HepG2 (cell line): ENCODE measurements around the gene WDR54. TPM values are rescaled to one million over a fixed set of nuclear protein-coding genes. Genes with fewer than 3 reads are reported as not detected.
A peak's percentile ranks its signal among the peaks of the same experiment; 100 is the strongest.

Source experiments
- ARID4A ChIP-seq: sonication (generic); formaldehyde crosslinking; IDR thresholded peaks from 2 replicates; pipeline ENCODE4 v1.5.0; 2020; ENCODE audit warnings: mild to moderate bottlenecking, missing genetic modification reagents, borderline replicate concordance
- DR1 ChIP-seq: sonication (generic); formaldehyde crosslinking; IDR thresholded peaks from 2 replicates; pipeline ENCODE4 v1.8.0; 2021; ENCODE audit warnings: mild to moderate bottlenecking, missing genetic modification reagents, inconsistent platforms
- HNRNPLL ChIP-seq: fragments of 200-400 bp; formaldehyde crosslinking; IDR thresholded peaks from 2 replicates; pipeline ENCODE4 v1.6.1; 2017; ENCODE audit warnings: mild to moderate bottlenecking, low read depth, low read length; ENCODE audit not compliant: poor library complexity, severe bottlenecking
- HOXA3 ChIP-seq: sonication (generic); formaldehyde crosslinking; IDR thresholded peaks from 2 replicates; pipeline ENCODE4 v1.5.0; 2020; ENCODE audit warnings: missing genetic modification reagents
- JDP2 ChIP-seq: sonication (generic); formaldehyde crosslinking; IDR thresholded peaks from 2 replicates; pipeline ENCODE4 v1.8.1; 2022; ENCODE audit warnings: missing genetic modification reagents, borderline replicate concordance
- KDM5A ChIP-seq: fragments of 200-600 bp; sonication (generic); IDR thresholded peaks from 2 replicates; pipeline ENCODE4 v1.7.0; 2018; ENCODE audit warnings: antibody characterized with exemption, mild to moderate bottlenecking, low read length, borderline replicate concordance
- NCOA2 ChIP-seq: sonication (generic); formaldehyde crosslinking; IDR thresholded peaks from 2 replicates; pipeline ENCODE4 v1.8.0; 2022; ENCODE audit warnings: inconsistent platforms
- SRY ChIP-seq: sonication (generic); formaldehyde crosslinking; IDR thresholded peaks from 2 replicates; pipeline ENCODE4 v1.8.0; 2022; ENCODE audit warnings: mild to moderate bottlenecking, missing genetic modification reagents
- ZFAT ChIP-seq: sonication (generic); formaldehyde crosslinking; conservative IDR thresholded peaks from 2 replicates; pipeline ENCODE4 v1.8.1; 2023; ENCODE audit warnings: missing genetic modification reagents, inconsistent platforms
- ZFP36L1 ChIP-seq: sonication (generic); formaldehyde crosslinking; IDR thresholded peaks from 2 replicates; pipeline ENCODE4 v1.8.0; 2022; ENCODE audit warnings: mild to moderate bottlenecking, missing genetic modification reagents, moderate library complexity
- ZNF644 ChIP-seq: IDR thresholded peaks from 2 replicates; pipeline ENCODE4 v1.6.1; 2016; ENCODE audit warnings: low read depth
- polyA plus RNA-seq, 8 experiments: library from polyadenylated mRNA; depleted of rRNA in 3 of 8; stranded (reverse) in 7 of 8; unstranded in 1 of 8; fragments of >200 nt; fragmentation: Illumina TruSeq in 4 of 8; extraction: Trizol in 4 of 8; gene quantifications; 2 replicates each; pipeline versions ENCODE4 v1.2.1 to v1.2.3, GENCODE V29; 2011 to 2016; ENCODE audit warnings: low read depth in 4 of 8, missing spikeins in 1 of 8, mixed read lengths in 1 of 8; ENCODE audit not compliant: insufficient read depth in 1 of 8
- total RNA-seq, 5 experiments: library from RNA; depleted of rRNA; stranded (reverse); fragments of >200 nt; fragmentation: Illumina TruSeq; extraction: Trizol; gene quantifications; 2 replicates each; pipeline ENCODE4 v1.2.3, GENCODE V29; 2016; ENCODE audit warnings: low read depth in 1 of 5
- TF ChIP-seq, protein P1 (sequence below), 2 experiments: fragments of 450-650 bp in 1 of 2; sonication (generic) in 1 of 2; formaldehyde crosslinking in 1 of 2; IDR thresholded peaks; 2 replicates each; pipeline versions ENCODE4 v1.6.1 to v1.8.0; 2016 to 2022; ENCODE audit warnings: antibody characterized with exemption in 1 of 2, mild to moderate bottlenecking in 1 of 2, missing genetic modification reagents in 1 of 2
- TF ChIP-seq, protein P2 (sequence below): sonication (generic); formaldehyde crosslinking; IDR thresholded peaks from 2 replicates; pipeline ENCODE4 v1.9.0; 2021; ENCODE audit warnings: missing genetic modification reagents, borderline replicate concordance

Gene WDR54
- total and polyA plus RNA-seq, 2 of the 13 experiments (the other 11 are each of a cell fraction or from before 2014, with no cell fraction given) = 2.0 to 17.3 TPM

DNA sequence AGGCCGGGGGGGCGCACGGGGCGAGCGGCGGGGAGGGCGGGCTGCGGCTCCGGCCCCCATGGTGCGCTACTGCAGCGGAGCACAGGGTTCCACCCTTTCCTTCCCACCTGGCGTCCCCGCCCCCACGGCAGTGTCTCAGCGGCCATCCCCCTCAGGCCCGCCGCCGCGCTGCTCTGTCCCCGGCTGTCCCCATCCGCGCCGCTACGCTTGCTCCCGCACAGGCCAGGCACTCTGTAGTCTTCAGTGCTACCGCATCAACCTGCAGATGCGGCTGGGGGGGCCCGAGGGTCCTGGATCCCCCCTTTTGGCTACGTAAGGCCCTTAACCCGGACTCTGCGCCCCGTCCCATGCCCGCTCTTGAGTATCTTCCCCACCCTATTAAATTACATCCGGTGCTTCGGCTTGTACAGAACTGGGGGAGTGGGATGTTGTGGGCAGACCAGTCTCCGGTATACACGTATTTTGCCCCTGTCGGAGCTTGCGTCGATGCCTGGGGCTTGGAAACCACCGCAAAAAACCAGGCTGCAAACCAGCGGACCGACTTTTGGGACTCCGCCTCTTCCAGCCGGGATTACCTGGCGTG is 36.1 kb downstream of the WDR54 start (continued):
- no peak for TF ChIP-seq DR1 (CRISPR knock-in tag)
- TF ChIP-seq, protein P1, sequence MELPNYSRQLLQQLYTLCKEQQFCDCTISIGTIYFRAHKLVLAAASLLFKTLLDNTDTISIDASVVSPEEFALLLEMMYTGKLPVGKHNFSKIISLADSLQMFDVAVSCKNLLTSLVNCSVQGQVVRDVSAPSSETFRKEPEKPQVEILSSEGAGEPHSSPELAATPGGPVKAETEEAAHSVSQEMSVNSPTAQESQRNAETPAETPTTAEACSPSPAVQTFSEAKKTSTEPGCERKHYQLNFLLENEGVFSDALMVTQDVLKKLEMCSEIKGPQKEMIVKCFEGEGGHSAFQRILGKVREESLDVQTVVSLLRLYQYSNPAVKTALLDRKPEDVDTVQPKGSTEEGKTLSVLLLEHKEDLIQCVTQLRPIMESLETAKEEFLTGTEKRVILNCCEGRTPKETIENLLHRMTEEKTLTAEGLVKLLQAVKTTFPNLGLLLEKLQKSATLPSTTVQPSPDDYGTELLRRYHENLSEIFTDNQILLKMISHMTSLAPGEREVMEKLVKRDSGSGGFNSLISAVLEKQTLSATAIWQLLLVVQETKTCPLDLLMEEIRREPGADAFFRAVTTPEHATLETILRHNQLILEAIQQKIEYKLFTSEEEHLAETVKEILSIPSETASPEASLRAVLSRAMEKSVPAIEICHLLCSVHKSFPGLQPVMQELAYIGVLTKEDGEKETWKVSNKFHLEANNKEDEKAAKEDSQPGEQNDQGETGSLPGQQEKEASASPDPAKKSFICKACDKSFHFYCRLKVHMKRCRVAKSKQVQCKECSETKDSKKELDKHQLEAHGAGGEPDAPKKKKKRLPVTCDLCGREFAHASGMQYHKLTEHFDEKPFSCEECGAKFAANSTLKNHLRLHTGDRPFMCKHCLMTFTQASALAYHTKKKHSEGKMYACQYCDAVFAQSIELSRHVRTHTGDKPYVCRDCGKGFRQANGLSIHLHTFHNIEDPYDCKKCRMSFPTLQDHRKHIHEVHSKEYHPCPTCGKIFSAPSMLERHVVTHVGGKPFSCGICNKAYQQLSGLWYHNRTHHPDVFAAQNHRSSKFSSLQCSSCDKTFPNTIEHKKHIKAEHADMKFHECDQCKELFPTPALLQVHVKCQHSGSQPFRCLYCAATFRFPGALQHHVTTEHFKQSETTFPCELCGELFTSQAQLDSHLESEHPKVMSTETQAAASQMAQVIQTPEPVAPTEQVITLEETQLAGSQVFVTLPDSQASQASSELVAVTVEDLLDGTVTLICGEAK (IDR thresholded peaks at IDR 0.05) = no peak
- TF ChIP-seq, protein P1 (CRISPR knock-in tag; IDR thresholded peaks at IDR 0.05) = peak; percentile 63
- TF ChIP-seq, protein P2, sequence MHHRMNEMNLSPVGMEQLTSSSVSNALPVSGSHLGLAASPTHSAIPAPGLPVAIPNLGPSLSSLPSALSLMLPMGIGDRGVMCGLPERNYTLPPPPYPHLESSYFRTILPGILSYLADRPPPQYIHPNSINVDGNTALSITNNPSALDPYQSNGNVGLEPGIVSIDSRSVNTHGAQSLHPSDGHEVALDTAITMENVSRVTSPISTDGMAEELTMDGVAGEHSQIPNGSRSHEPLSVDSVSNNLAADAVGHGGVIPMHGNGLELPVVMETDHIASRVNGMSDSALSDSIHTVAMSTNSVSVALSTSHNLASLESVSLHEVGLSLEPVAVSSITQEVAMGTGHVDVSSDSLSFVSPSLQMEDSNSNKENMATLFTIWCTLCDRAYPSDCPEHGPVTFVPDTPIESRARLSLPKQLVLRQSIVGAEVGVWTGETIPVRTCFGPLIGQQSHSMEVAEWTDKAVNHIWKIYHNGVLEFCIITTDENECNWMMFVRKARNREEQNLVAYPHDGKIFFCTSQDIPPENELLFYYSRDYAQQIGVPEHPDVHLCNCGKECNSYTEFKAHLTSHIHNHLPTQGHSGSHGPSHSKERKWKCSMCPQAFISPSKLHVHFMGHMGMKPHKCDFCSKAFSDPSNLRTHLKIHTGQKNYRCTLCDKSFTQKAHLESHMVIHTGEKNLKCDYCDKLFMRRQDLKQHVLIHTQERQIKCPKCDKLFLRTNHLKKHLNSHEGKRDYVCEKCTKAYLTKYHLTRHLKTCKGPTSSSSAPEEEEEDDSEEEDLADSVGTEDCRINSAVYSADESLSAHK (CRISPR knock-in tag) = no peak
- TF ChIP-seq ZFP36L1 (CRISPR knock-in tag) = no peak
- no peak for TF ChIP-seq NCOA2
- peak; percentile 77; the same call in 1 of the 2 replicates for TF ChIP-seq HOXA3
- no peak for TF ChIP-seq ZFAT (CRISPR knock-in tag)
- no peak for TF ChIP-seq ZNF644 (CRISPR knock-in tag)
- no peak; the same call in 1 of the 2 replicates for TF ChIP-seq JDP2 (CRISPR knock-in tag)
- peak; percentile 93 for TF ChIP-seq SRY
- peak; percentile 82 for TF ChIP-seq KDM5A
- peak; percentile 89 for TF ChIP-seq HNRNPLL
- peak; percentile 88 for TF ChIP-seq ARID4A (CRISPR knock-in tag)
